MV-4-11 (cell line): ENCODE results near the gene EHD2.
"Not testable (repeated sequence)": the region's sequence is repeated elsewhere in the genome, so short reads cannot be mapped to it uniquely, and the experiment has no call there.

Source experiments
- DNase-seq: peaks from one replicate; lab custom pipeline; 2025; lab: John Stamatoyannopoulos, UW

The EHD2 gene

GRCh38 chr19:47768604-47769003 lies 55.4 kb downstream of the EHD2 start:
- no peak for DNase-seq

DNA sequence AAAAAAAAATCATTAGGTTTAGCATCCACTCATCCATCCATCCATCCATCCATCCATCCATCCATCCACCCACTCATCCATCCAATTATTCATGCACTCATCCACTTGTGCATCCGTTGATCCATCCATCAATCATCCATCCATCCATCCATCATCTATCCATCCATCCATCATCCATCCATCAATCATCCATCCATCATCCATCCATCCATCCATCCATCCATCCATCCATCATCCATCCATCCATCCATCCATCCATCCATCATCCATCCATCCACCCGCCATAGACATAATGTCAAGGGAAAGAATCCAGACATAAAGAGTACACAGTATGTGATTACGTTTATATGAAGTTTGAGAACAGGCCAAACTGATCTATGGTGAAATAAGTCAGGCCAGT lies 56.3 kb downstream of the EHD2 start:
- no peak for DNase-seq

GRCh38 chr19:47771291-47771690 lies 58.1 kb downstream of the EHD2 start:
- not testable (repeated sequence) for DNase-seq

DNA sequence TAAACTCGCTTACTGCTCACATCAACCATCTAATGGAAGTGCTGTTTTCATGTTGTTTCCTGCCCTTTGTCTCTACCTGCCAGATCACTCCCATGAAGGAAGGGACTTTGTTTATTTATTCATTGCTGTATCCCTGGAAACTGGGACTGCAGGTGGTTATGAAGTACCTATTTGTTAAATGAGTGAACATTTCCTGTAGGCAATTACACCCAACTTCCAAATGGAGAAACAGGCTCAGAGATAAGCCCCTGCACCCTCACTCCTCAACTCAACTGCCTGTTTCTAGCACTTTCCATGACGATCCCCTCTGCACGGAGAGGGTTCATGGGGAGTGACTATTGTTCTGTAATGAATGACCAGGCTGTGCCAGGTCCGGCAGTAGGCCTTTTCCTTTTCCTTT lies 63.3 kb downstream of the EHD2 start:
- DNase-seq, result no peak

DNA sequence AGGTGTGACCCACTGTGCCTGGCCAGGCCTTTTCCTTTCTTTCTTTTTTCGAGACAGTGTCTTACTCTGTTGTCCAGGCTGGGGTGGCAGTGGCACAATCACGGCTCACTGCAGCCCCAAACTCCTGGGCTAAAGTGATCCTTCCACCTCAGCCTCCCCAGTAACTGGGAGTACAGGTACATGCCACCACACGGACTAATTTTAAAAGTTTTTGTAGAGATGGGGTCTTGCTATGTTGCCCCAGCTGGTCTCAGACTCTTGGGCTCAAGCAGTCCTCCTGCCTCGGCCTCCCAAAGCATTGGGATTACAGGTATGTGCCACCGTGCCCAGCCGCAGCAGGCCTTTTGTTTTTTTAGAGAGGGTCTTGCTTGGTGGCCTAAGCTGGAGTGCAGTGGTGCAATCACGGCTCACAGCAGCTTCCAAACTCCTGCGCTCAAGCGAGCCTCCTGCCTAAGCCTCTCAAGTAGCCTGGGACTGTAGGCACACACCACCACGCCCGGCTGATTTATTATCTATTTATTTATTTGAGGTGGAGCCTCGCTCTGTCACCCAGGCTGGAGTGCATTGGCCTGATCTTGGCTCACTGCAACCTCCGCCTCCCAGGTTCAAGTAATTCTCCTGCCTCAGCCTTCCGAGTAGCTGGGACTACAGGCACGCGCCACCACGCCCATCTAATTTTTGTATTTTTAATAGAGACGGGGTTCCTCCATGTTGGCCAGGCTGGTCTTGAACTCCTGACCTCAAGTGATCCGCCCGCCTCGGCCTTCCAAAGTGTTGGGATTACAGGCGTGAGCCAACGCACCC lies 64.2 kb downstream of the EHD2 start:
- DNase-seq, result not testable (repeated sequence)

GRCh38 chr19:47778049-47778953 lies 65.1 kb downstream of the EHD2 start, which contains the start of gene SELENOW:
TSS of gene SELENOW (plus strand) at chr19:47778703. CDS start at chr19:47778786, 83 bp downstream.
- peak; percentile 34 for DNase-seq

DNA sequence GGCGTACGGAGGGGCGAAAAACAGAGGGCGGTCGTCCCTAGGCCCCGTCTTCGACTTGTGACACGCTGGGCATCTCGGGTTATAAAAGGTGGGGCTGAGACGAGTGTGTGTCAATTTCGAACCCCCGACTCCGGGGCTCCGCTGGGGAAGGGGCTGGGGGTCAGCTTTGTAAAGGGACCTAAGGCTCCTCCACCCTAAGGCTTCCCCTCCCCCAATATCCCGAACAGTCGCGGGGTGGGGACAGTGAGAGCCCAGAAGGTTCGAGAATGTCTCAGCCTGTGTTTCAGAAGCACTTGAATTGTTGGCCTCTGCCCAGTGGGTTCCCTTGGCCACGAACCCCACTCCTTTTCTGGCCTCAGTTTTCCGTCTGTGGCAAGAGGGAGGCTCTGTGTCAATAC lies 65.7 kb downstream of the EHD2 start:
- DNase-seq, result no peak

DNA sequence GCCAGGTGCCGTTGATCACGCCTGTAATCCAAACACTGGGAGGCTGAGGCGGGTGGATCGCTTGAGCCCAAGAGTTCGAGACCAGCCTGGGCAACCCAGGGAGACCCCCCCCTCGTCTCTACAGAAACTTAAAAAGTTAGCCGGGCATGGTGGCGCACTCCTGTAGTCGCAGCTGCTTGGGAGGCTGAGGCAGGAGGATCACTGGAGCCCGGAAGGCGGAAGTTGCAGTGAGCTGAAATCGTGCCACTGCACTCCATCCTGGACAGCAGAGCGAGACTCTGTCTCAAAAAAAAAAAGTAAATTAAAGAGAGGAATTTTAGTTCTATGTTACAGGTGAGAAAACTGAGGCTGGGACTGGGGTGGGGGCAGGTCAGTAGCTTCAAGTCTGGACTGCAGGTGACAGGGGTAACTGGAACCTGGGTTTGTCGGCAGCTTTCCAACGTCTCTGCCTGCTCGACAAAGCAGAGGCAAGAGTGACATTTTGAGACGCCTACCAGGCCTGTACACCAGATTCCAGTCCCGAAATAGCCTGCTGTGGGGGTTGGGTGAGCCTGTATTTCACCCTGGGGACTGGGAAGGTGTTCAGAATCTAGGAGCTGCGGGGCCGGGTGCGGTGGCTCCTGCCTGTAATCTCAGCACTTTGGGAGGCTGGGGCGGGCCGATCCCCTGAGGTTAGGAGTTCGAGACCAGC lies 66.4 kb downstream of the EHD2 start:
- no peak for DNase-seq

DNA sequence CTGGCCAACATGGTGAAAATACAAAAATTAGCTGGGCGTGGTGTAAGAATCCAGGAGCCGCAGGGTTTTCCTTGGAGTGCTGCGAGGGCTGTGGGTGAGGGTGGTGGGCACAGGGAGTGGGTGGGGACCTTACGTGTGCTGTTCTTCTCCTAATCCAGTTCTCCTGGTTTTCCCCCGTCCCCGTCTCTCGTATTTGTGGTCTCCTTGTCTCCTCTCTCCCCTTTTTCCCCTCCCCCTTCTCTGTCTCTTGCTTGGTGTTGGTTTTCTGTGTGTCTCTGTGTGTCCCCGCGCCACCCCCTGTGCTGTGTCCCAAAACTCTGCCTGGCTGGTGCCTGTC lies 67.0 kb downstream of the EHD2 start:
- DNase-seq, result no peak

DNA sequence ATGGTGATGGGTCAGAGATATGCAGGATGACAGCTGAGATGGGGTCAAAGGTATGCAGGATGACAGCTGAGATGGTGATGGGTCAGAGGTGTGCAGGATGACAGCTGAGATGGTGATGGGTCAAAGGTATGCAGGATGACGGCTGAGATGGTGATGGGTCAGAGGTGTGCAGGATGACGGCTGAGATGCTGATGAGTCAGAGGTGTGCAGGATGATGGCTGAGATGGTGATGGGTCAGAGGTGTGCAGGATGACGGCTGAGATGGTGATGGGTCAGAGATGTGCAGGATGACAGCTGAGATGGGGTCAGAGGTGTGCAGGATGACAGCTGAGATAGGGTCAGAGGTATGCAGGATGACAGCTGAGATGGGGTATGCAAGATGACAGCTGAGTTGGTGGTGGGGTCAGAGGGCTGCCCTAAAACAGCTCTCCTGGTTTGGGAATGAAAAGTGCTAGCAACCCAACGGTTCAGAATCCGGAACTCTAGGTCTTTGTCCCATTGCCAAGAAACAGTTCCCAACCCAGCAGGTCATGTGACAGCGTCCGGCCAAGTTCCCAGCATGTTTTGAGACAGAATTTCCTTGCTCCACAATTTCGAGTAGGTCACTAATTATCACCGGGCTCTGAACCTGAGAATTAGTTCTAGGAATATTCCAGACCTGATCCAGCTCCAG lies 68.5 kb downstream of the EHD2 start:
- no peak for DNase-seq

DNA sequence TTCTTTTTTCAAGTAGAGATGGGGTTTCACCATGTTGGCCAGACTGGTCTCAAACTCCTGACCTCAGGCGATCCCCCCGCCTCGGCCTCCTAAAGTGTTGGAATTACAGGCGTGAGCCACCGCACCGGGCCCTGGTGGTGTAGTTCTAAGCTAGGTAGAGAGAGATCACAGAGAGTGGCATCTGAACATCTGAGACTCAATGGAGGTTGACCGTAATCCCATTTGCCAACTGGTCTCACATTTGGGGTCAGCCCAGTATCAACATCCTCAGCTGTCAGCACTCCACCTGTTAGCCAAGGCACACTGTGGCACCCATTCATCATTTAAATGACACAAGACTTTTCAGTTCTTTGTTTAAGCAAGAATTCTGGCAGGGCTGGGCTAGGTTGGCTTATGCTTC lies 73.3 kb downstream of the EHD2 start:
- no peak for DNase-seq

DNA sequence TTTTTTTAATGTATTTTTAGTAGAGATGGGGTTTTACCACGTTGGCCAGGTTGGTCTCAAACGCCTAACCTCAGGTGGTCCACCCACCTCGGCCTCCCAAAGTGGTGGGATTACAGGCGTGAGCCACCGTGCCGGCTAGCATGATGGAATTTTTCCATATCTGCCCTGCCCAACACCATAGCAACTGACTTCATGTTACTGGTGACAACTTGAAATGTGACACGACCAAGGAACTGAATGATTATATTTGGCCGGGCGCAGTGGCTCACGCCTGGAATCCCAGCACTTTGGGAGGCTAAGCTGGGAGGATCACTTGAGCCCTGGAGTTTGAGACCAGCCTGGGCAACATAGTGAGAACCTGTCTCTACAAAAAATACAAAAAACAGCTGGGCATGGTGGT lies 74.1 kb downstream of the EHD2 start:
- not testable (repeated sequence) for DNase-seq

- DNase-seq, result not testable (repeated sequence)
Observed at GRCh38 chr19:47789811-47790210, 76.6 kb downstream of the EHD2 start.

DNA sequence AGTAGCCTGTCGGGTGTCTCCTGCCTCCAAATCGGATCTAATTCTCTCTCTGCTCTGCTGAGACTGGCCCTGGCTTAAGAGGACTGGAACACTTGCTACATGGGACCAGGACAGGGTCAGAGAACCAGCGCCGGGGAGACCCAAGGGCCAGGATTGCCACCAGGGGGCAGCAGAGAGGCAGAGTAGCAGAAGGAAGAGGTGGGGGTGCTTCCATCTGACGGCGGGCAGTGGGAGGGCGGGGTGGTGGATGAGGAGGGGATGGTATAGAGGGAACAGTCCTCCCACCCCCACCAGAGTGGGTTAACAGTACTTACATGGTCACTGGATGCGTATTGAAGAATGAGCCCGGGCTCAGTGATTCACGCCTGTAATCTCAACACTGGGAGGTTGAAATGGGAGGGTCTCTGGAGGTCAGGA lies 77.2 kb downstream of the EHD2 start:
- peak; percentile 47 for DNase-seq

DNA sequence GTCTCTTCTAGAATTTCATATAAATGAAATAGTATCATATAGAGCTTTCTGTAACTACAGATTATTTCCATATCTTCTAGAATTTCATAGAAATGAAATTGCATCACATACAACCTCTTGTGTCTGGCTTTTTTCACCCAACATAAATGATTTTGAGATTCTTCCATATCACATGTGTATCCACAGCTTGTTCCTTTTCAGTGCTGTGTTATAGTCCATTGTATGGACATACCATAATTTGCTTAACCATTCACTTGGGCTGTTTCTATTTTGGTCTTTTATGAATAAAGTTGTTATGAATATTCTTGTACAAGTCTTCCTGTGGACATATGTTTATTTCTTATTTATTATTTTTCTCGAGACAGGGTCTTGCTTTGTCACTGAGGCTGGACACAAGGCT lies 79.4 kb downstream of the EHD2 start:
- DNase-seq, result no peak
